RWPE2 (cell line): ENCODE results near the gene CRY1.
A peak's percentile ranks its signal among the peaks of the same experiment; 100 is the strongest.

ENCODE experiments used
- ATAC-seq: fragments of 200-7000 bp; cut with Tn5 transposase; 3 replicates; pipeline ENCODE4 v1.9.1; 2021; ENCODE audit warnings: low read depth
- DNase-seq: peaks from one replicate; pipeline ENCODE4 v3.0.0-alpha.2; 2020; ENCODE audit warnings: low spot score
- H3K27ac ChIP-seq: fragments of 450-650 bp; 2 replicates; pipeline ENCODE4 v1.5.1; 2017; ENCODE audit warnings: mild to moderate bottlenecking; ENCODE audit not compliant: poor library complexity, severe bottlenecking
- H3K27me3 ChIP-seq: fragments of 250-450 bp; sonication (Bioruptor Pico); 2 replicates; pipeline ENCODE4 v1.5.1; 2021; ENCODE audit warnings: mild to moderate bottlenecking, moderate library complexity; ENCODE audit not compliant: insufficient read depth, poor library complexity, severe bottlenecking
- H3K36me3 ChIP-seq: fragments of 250-450 bp; sonication (Bioruptor Pico); 2 replicates; pipeline ENCODE4 v1.5.1; 2020; ENCODE audit warnings: low read depth, mild to moderate bottlenecking, moderate library complexity
- H3K4me1 ChIP-seq: fragments of 250-450 bp; sonication (Bioruptor Pico); 2 replicates; pipeline ENCODE4 v1.5.1; 2021; ENCODE audit warnings: mild to moderate bottlenecking, moderate library complexity; ENCODE audit not compliant: insufficient read depth, poor library complexity, severe bottlenecking
- H3K4me3 ChIP-seq: fragments of 250-450 bp; sonication (Bioruptor Pico); 2 replicates; pipeline ENCODE4 v1.5.1; 2021; ENCODE audit warnings: mild to moderate bottlenecking, moderate library complexity; ENCODE audit not compliant: severe bottlenecking
- H3K9me3 ChIP-seq: fragments of 250-450 bp; sonication (Bioruptor Pico); 2 replicates; pipeline ENCODE4 v1.5.1; 2021; ENCODE audit warnings: mild to moderate bottlenecking, moderate library complexity; ENCODE audit not compliant: severe bottlenecking
- CTCF ChIP-seq: fragments of 450-650 bp; IDR thresholded peaks from one replicate; pipeline ENCODE4 v1.5.1; 2017; ENCODE audit warnings: mild to moderate bottlenecking, moderate library complexity; ENCODE audit not compliant: poor library complexity, severe bottlenecking

CRY1 gene

GRCh38 chr12:107091381-107091780, 2.0 kb downstream of the CRY1 start:
- no peak for TF ChIP-seq CTCF
- Histone ChIP-seq H3K27me3 (no peaks in the 10 kb centered on the region), H3K9me3 (no peaks in the 10 kb centered on the region), H3K27ac (peak overlapping the region; percentile 59), H3K36me3 (no peaks in the 10 kb centered on the region), H3K4me1 (peaks cover 17% of the 10 kb centered on the region), H3K4me3 (peak overlapping the region; percentile 54)
- ATAC-seq (no peak), DNase-seq (no peak)

GRCh38 chr12:107090711-107091110, 2.6 kb downstream of the CRY1 start:
- ATAC-seq: no peak
- H3K36me3 ChIP-seq: no peaks in the 10 kb centered on the region

GRCh38 chr12:107088912-107089311, 4.4 kb downstream of the CRY1 start:
- no peak for DNase-seq
- no peak for ATAC-seq
- Histone ChIP-seq H3K27ac (no peak overlapping the region), H3K9me3 (no peaks in the 10 kb centered on the region), H3K36me3 (no peaks in the 10 kb centered on the region), H3K4me1 (peaks cover 11% of the 10 kb centered on the region), H3K4me3 (no peak overlapping the region), H3K27me3 (no peaks in the 10 kb centered on the region)
- no peak for TF ChIP-seq CTCF

More at GRCh38 chr12:107090711-107091110, 2.6 kb downstream of the CRY1 start:
- no peak overlapping the region for H3K4me3 ChIP-seq
- no peak for DNase-seq
- no peak for TF ChIP-seq CTCF
- peak overlapping the region; percentile 59 for H3K27ac ChIP-seq
- no peaks in the 10 kb centered on the region for H3K27me3 ChIP-seq
- H3K9me3 ChIP-seq: no peaks in the 10 kb centered on the region
- peaks cover 17% of the 10 kb centered on the region for H3K4me1 ChIP-seq

- TF ChIP-seq CTCF: no peak
- no peak for ATAC-seq
- Histone ChIP-seq H3K9me3 (no peaks in the 10 kb centered on the region), H3K4me3 (no peak overlapping the region), H3K27ac (no peak overlapping the region), H3K4me1 (peaks cover 5% of the 10 kb centered on the region), H3K27me3 (no peaks in the 10 kb centered on the region), H3K36me3 (no peaks in the 10 kb centered on the region)
- no peak for DNase-seq
These were observed 7.0 kb downstream of the CRY1 start for GRCh38 chr12:107086314-107086713.

- Histone ChIP-seq H3K36me3 (no peaks in the 10 kb centered on the region), H3K9me3 (no peaks in the 10 kb centered on the region), H3K4me3 (no peak overlapping the region), H3K27me3 (no peaks in the 10 kb centered on the region), H3K4me1 (no peaks in the 10 kb centered on the region), H3K27ac (no peak overlapping the region)
- no peak for DNase-seq
- no peak for ATAC-seq
- no peak for TF ChIP-seq CTCF
These were observed 11.6 kb downstream of the CRY1 start for GRCh38 chr12:107081778-107082177.
